Activated naive CD4-positive, alpha-beta T cell treated with anti-CD3 and anti-CD28 coated beads, Interleukin-2, amount 50 U/mL, for 24 hours (primary cell): ENCODE data around the gene PRDM16.

Experiments used
- H3K27ac Mint-ChIP-seq: one replicate; pipeline ENCODE4 v1.8.0; 2021; ENCODE audit warnings: mild to moderate bottlenecking, mixed read lengths
- H3K27me3 Mint-ChIP-seq: one replicate; pipeline ENCODE4 v1.8.0; 2021; ENCODE audit warnings: mixed read lengths
- H3K36me3 Mint-ChIP-seq: one replicate; pipeline ENCODE4 v1.8.0; 2021; ENCODE audit warnings: mixed read lengths
- H3K4me1 Mint-ChIP-seq: one replicate; pipeline ENCODE4 v1.8.0; 2021; ENCODE audit warnings: mixed read lengths
- H3K4me3 Mint-ChIP-seq: one replicate; pipeline ENCODE4 v1.8.0; 2021; ENCODE audit warnings: mild to moderate bottlenecking, mixed read lengths
- H3K9me3 Mint-ChIP-seq: one replicate; pipeline ENCODE4 v1.8.0; 2021; ENCODE audit warnings: mixed read lengths

The PRDM16 gene

DNA sequence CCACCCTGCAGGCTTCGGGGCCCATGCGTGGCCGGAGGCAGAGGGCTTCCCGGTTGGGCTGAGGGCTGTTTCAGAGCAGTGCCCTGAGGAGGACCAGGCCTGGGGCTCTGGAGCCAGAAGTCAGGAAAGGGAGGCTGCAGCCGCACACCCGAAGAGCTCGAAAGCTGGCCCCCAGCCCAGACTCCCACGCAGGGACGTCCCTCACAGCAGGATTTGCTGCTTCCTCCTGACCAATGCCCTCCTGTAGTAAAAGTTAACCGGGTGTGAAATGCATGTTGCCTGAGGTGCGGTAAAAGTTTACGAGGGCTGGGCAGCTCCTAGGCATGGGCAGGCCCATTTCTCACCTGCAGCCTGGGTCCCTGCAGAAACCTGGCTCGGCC is 283.9 kb downstream of the PRDM16 start:
- Mint-ChIP-seq H3K27me3 (peaks cover 4% of the 10 kb centered on the region), H3K4me3 (no peak overlapping the region), H3K4me1 (no peaks in the 10 kb centered on the region), H3K36me3 (no peaks in the 10 kb centered on the region), H3K27ac (no peak overlapping the region), H3K9me3 (no peaks in the 10 kb centered on the region)

DNA sequence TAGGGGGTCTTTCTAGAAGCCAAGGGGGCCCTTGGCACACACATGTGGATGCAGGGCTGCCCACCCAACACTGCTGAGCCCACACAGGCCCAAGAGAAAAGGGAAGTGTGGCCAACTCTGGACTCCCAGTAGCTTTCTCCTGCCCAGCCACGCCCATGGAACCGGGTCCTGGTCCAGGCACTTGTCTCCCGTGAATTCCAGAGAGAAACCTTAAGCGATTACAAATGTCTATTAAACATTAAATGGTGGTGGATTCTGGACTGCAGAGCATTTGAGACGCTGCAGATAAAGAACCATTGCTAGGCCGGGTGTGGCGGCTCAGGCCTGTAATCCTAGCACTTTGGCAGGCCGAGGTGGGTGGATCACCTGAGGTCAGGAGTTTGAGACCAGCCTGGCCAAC is 284.9 kb downstream of the PRDM16 start:
- no peaks in the 10 kb centered on the region for H3K36me3 Mint-ChIP-seq
- H3K4me1 Mint-ChIP-seq, result no peaks in the 10 kb centered on the region
- no peak overlapping the region for H3K27ac Mint-ChIP-seq
- no peak overlapping the region for H3K4me3 Mint-ChIP-seq
- peaks cover 4% of the 10 kb centered on the region for H3K27me3 Mint-ChIP-seq
- no peaks in the 10 kb centered on the region for H3K9me3 Mint-ChIP-seq

DNA sequence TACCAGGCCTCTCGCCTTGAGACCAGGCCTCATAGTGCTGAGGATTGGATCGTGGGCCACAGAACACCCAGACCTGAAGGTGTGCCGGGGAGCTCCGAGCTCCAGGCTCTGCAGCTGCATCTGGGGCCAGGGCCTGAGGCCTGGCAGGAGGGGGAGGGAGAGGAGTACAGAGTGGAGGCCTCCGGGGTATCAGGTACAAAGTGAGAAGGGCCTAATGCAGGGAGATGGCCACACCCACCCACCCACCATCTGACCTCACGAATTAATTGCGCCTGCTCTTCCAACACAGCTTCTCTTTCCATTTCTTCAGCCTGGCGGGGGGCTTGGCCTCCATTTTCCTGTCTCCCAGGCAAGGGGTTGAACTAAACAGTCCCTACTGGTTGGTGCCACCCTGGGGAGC is 286.1 kb downstream of the PRDM16 start:
- peaks cover 4% of the 10 kb centered on the region for H3K27me3 Mint-ChIP-seq
- no peak overlapping the region for H3K4me3 Mint-ChIP-seq
- no peaks in the 10 kb centered on the region for H3K36me3 Mint-ChIP-seq
- no peak overlapping the region for H3K27ac Mint-ChIP-seq
- no peaks in the 10 kb centered on the region for H3K4me1 Mint-ChIP-seq
- H3K9me3 Mint-ChIP-seq, result no peaks in the 10 kb centered on the region

DNA sequence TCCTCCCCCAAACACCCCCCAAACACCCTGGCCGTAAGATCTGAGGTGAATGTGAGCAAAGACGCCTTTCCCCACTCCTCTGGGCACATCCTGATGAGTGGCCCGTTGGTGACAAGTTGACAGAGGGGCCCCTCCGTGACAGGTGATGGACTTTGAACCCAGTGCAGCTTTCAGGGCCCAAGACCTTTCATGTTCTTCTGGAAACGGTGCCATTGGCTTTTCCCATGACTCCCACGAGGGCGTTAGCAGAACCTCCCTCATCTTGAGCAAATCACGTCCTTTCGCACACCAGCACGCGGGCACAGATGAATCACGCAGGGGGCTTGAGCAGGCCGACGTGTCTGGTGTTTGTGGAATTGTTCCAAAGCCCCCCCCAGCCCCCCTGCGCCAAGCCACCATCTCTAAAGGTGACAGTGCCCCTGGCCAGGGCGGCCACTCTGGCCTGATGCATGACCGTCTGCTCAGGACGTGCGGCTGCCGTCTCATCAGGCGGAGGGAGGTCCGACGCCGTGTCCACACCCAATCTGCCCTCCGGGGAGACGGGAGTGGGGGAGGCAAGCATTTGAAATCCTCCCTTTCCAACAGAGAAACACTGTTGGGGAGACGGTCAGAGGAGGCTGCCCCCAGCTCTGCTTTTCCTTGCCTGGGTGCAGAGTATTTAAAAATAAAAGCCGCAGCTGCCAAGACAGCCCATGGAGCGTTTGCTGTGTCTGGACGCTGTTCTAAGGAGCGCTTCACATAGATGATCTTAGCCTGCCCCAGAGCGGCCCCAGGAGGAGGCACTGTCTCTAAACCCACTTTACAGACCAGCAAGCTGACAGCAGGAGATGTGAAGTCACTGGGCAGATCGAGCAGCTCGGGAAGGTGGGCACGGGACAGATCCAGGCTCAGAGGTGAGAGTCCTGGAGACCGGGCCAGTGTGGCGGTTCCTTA is 287.2 kb downstream of the PRDM16 start:
- Mint-ChIP-seq H3K4me1 (no peaks in the 10 kb centered on the region), H3K36me3 (no peaks in the 10 kb centered on the region), H3K27ac (no peak overlapping the region), H3K4me3 (no peak overlapping the region), H3K9me3 (no peaks in the 10 kb centered on the region), H3K27me3 (peaks cover 2% of the 10 kb centered on the region)

DNA sequence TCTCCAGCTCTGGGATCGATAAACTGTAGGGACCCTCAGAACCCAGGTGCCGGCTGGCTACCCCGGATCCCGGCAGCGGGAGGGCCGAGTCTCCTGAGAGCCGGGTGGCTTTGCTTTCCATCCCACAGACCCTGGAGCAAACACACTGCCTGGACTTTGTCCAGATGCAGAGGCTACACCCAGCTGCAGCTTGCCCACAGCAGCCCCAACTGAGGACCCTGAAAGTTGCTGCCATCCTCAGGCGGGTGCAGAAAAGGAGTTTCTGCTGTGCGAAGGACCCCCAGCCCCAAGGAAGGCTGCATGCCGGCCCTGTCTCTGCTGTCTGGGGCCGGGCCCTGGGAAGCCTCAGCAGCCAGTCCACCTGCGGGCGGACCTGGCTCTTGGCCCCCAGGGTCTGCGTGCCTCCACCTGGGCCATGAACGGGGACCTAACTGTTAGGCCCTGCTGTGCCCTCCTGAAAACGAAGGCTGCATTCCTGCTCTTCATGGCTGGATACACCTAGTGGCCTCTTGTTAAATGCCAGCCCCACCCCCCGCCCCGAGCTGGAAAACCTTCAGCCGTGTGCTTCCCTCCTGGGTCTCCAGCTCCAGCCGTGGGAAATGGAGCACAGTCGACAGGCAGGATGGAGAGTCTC is 287.9 kb downstream of the PRDM16 start:
- H3K36me3 Mint-ChIP-seq, result no peaks in the 10 kb centered on the region
- H3K9me3 Mint-ChIP-seq, result no peaks in the 10 kb centered on the region
- no peaks in the 10 kb centered on the region for H3K4me1 Mint-ChIP-seq
- no peak overlapping the region for H3K27ac Mint-ChIP-seq
- peaks cover 2% of the 10 kb centered on the region for H3K27me3 Mint-ChIP-seq
- H3K4me3 Mint-ChIP-seq, result no peak overlapping the region

DNA sequence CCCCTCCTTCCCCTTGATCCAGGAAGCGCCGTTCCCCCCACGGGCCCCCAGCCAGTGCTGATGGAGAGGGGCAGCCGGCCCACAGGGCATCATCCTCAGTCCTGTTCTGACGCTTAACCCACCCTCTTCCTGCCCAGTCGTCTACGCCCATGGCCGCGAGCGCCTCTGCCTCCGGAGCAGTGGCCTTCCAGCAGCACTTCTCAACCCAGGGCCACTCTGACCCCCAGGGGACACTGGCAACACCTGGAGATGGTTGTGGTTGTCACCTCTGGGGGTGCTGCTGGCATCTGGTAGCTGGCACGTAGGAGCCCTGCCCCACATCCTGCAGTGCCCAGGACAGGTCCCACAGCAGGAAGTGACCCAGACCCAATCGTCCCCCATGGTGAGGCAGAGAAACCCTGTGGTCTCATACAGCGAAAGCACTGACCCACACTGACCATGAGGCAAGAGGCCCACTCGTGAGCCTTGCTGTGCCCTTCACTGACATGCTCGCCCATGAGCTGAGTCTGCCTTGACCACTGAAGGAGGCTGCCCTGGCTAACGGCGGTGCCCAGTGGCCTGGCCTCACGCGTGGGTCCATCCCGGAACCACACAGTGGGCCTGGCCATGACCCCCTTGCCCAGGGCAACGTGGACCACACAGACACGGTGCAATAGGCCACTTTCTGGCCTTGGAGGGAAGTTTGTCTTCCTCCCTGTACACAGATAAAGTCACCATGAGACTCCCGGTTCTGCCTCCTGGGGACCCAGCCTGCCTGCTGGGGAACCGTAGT is 288.7 kb downstream of the PRDM16 start:
- Mint-ChIP-seq H3K27me3 (peaks cover 3% of the 10 kb centered on the region), H3K9me3 (no peaks in the 10 kb centered on the region), H3K4me1 (no peaks in the 10 kb centered on the region), H3K36me3 (no peaks in the 10 kb centered on the region), H3K27ac (no peak overlapping the region), H3K4me3 (no peak overlapping the region)

DNA sequence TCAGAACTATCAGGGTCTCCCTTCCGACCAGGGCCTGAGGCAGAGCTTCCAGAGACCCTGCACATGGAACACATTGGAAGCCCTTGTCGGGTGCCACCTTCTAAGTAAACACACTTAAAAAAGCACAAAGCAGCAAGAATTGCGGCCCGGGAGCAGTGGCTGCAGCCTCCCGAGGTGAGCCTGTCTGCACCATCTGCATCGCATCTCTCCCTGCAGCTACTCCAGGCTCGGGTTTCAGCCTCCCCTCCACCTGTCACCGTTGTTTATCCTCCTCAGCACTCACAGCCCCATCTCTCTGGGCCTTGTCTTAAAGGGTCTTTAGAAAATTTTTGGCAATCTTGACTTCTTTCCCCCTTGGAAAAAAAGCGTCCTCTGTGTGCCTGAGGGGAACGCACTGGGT is 290.3 kb downstream of the PRDM16 start:
- Mint-ChIP-seq H3K9me3 (no peaks in the 10 kb centered on the region), H3K4me1 (no peaks in the 10 kb centered on the region), H3K27me3 (peaks cover 5% of the 10 kb centered on the region), H3K36me3 (no peaks in the 10 kb centered on the region), H3K4me3 (no peak overlapping the region), H3K27ac (no peak overlapping the region)

DNA sequence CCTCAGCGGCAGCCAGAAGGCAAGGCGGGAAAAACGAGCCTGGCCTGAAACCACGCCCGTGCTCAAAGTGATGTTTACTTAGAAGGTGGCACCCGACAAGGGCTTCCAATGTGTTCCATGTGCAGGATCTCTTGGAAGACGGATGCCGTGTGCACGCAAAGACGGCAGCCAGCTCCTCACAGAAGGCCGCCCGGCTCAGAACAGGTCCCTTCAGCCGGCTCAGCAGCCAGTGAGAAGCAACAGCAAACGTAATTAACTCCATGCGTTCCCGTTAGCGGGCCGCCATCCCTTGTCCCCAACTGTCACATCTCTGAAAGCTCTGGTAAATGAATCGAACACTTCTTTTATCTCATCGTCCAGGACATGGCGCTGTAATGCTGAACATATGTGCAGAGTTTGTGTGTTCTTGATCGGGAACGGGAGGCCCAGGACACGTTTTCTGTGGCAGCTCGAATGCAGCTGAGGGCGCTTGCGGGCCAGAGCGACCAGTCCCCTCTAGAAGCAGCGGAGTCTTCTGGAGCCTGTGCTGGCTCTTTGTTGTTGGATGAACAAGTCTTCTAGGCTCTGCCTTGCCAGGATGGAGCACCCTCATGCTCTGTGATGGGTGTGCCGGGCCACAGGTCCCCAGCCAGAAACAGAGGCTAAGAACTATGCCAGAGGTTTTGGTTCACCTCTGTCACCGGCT is 290.9 kb downstream of the PRDM16 start:
- Mint-ChIP-seq H3K9me3 (no peaks in the 10 kb centered on the region), H3K4me3 (no peak overlapping the region), H3K27me3 (peaks cover 5% of the 10 kb centered on the region), H3K27ac (no peak overlapping the region), H3K4me1 (no peaks in the 10 kb centered on the region), H3K36me3 (no peaks in the 10 kb centered on the region)

DNA sequence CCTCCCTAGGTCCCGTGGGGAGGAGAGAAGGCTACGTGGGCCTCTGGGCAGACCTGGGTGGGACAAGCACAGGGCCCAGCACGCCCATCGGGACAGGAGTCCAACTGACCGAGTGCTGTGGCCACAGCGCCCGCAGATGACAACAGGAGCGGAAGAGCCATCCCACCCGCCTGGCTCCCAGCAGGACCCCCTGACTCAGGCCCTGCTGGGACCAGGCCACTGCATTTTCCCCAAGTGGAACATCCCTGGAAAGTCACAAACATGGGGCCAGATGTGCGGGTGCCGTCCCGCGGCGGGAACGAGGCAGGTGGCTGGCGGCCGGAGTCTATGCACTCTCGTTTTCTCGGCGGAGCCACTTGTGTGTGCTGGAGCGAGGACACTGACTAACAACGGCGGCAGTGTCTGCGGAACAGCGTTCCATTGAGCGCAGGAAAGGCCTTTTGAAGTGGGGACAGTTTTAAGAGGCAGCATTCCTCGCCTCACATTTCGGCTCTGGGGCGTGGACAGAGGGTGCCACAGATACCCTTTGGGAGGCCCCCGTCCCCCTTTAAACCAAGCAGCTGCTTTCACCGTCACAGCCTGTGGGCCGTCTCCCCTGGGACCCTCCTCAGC is 291.7 kb downstream of the PRDM16 start:
- Mint-ChIP-seq H3K9me3 (no peaks in the 10 kb centered on the region), H3K4me1 (no peaks in the 10 kb centered on the region)

DNA sequence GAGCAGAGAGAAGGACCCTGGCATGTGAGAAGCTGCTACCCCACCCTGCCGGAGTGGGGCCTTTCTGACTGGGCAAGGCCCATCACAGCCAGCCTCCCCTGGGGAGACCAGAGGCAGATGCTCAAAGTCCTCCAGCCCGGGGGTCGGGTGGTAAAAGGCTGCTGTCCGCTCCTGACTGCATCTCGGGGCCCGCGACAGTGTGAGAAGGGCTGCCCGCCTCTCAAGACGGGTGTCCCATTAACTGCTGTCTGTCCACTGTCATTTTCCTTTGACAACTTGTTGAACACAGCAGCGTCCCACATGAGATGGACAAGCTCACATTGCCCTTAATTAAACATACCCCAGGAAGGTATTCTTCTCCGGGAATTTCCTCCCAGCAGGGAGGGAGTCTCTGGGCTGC is 294.0 kb downstream of the PRDM16 start:
- no peaks in the 10 kb centered on the region for H3K9me3 Mint-ChIP-seq
- H3K27ac Mint-ChIP-seq, result no peak overlapping the region
- H3K27me3 Mint-ChIP-seq, result peaks cover 5% of the 10 kb centered on the region
- no peaks in the 10 kb centered on the region for H3K4me1 Mint-ChIP-seq
- no peak overlapping the region for H3K4me3 Mint-ChIP-seq
- H3K36me3 Mint-ChIP-seq, result no peaks in the 10 kb centered on the region

More for the DNA sequence above, 291.7 kb downstream of the PRDM16 start:
- Mint-ChIP-seq H3K36me3 (no peaks in the 10 kb centered on the region), H3K4me3 (no peak overlapping the region), H3K27ac (no peak overlapping the region), H3K27me3 (peaks cover 5% of the 10 kb centered on the region)

DNA sequence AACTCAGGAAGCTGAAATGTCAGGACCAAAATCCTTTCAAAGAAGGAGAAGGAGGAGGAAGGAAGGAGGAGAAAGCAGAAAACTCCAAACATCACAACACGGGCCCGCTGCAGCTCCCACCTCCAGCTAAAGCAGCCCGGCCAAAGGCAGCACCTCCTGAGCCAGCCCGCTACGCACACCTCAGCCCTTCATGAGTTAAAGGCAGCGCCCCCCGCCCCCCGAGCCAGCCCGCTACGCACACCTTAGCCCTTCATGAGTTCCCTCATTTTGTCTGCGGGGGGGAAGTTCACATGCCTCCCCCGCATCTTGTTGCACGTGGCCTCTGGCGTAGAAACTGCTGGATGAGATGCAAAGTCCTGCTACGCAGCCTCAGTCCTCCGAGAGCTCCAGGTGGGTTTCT is 294.8 kb downstream of the PRDM16 start:
- peaks cover 5% of the 10 kb centered on the region for H3K27me3 Mint-ChIP-seq
- no peak overlapping the region for H3K27ac Mint-ChIP-seq
- H3K4me3 Mint-ChIP-seq, result no peak overlapping the region
- H3K36me3 Mint-ChIP-seq, result no peaks in the 10 kb centered on the region
- no peaks in the 10 kb centered on the region for H3K4me1 Mint-ChIP-seq
- no peaks in the 10 kb centered on the region for H3K9me3 Mint-ChIP-seq

DNA sequence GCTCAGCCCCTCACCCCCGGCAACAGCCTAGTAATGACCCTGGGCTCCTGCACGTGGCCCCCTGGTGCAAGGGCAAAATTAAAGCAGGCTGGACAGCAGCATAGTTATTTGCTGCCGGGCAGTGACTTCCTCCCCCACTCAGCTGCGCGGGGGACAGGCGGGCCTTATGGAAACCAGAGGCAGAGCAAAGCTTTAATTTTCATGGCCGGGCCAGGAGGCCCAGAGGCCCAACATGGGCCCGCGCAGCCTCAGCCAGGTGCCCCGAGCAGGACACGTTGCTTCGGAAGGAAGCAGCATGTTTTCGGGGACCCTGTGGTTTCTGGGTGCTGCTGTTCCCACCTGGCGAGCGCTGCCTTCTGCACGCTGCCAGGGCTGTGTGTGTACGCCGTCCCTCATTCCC is 295.5 kb downstream of the PRDM16 start:
- H3K36me3 Mint-ChIP-seq, result no peaks in the 10 kb centered on the region
- no peaks in the 10 kb centered on the region for H3K4me1 Mint-ChIP-seq
- H3K9me3 Mint-ChIP-seq, result no peaks in the 10 kb centered on the region
- no peak overlapping the region for H3K27ac Mint-ChIP-seq
- no peak overlapping the region for H3K4me3 Mint-ChIP-seq
- H3K27me3 Mint-ChIP-seq, result peaks cover 5% of the 10 kb centered on the region

DNA sequence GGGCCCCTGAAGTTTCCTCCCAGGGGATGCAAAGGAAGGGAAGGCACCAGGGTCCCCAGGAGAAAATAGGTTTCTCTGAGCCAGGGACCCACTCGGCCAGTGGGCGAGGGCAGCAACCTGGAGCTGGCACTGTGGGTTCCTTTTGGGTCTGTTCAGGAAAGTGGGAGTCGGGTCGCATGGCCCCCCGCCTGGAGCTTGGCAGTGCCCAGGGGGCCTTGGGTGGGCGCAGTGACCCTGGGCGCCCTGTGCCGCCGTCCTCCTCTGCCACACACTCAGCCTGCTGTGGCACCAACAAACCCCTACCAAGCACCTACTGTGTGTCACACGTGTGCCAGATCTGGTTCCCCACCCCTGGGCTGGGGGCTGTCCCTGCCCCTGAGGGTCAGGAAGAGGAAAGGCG is 296.0 kb downstream of the PRDM16 start:
- Mint-ChIP-seq H3K36me3 (no peaks in the 10 kb centered on the region), H3K4me1 (no peaks in the 10 kb centered on the region), H3K27me3 (peaks cover 5% of the 10 kb centered on the region), H3K4me3 (no peak overlapping the region), H3K27ac (no peak overlapping the region), H3K9me3 (no peaks in the 10 kb centered on the region)

DNA sequence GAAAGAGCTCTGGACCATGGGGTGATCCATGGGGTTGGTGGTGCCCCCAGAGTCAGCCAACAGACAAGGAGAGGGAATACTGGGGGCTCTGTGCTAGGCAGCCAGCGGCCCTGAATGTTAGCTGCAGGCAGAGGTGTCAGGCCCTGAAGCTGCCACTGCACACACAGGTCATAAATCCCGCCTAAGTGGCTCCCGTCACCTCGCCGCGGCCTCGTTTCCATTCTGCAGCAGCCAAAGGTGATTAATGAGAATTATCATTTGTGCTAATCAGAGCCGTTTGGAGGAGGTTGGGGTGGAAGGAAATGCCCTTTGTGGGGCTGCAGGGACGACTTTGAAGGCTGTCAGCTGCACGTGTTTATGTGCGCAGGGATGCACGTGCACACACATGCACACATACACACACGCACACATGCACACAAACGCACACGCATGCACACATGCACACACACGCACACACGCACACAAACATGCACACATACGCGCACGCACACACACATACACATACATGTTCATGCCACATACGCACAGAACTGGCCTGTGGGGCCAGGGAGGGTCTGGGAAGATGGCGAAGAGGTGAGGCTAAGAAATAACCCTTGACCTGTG is 296.6 kb downstream of the PRDM16 start:
- no peak overlapping the region for H3K4me3 Mint-ChIP-seq

More for the DNA sequence above, 296.6 kb downstream of the PRDM16 start:
- Mint-ChIP-seq H3K36me3 (no peaks in the 10 kb centered on the region), H3K4me1 (no peaks in the 10 kb centered on the region), H3K27ac (no peak overlapping the region), H3K27me3 (peaks cover 5% of the 10 kb centered on the region), H3K9me3 (no peaks in the 10 kb centered on the region)
